Endothelial cell of umbilical vein (primary cell): Measurements from ENCODE around the gene HDAC11.

Source experiments
- CTCF ChIP-seq, 2 donors: IDR thresholded peaks; 1 replicate in 1 of 2; 2 replicates in 1 of 2; pipeline ENCODE4 v1.5.1; 2011; ENCODE audit warnings: low read length in 2 of 2, mild to moderate bottlenecking in 2 of 2, moderate library complexity in 2 of 2, control low read depth in 1 of 2, inconsistent platforms in 1 of 2, low read depth in 1 of 2; ENCODE audit not compliant: insufficient read depth in 1 of 2; ENCODE audit errors: extremely low read depth in 1 of 2
- JUN ChIP-seq: IDR thresholded peaks from 2 replicates; pipeline ENCODE4 v1.6.1; 2011; ENCODE audit warnings: borderline replicate concordance, low read depth; ENCODE audit not compliant: insufficient read length, insufficient read depth
- POLR2A ChIP-seq: IDR thresholded peaks from 2 replicates; pipeline ENCODE4 v1.6.1; 2012; ENCODE audit warnings: low read depth, mild to moderate bottlenecking, control low read depth, low read length
- POLR2AphosphoS5 ChIP-seq: IDR thresholded peaks from 2 replicates; pipeline ENCODE4 v1.6.1; 2012; ENCODE audit warnings: low read depth, mild to moderate bottlenecking, control low read depth, low read length, moderate library complexity; ENCODE audit not compliant: insufficient read depth

DNA sequence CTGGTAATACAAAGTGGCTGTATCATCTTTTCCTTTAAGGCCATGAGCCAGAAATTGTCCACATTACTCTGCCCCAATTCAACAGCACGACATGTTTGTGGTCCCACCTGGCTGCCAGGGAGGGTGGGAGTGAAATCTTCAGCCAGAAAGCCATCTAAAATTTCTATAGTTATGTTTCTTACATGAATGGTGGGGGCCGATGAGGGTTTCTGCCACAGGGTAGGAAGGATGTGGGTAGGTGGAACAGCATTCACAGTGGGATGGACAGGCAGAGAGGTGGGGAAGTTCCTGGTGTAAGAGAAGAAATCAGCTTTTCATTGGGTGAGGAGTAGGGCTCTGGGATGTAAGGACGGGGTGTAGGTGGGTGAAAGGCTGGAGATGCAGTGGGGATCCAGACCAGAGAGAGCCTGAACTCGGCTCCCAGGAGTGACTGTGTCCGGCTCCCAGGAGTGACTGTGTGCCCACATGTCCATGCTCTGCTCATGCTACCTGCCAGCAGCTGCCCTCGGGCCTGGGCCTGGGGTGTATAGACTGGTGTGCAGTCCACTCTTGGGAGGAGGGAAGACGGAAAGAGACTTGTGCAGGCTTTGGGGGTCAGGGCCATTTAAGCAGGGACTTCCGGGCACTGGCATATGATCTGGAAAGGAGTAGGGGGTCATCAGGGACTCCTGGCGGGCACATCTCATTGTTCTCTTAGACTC is 65.0 kb downstream of the HDAC11 start:
- TF ChIP-seq CTCF (IDR thresholded peaks at IDR 0.05; ENCODE audit: extremely low read depth in 1 of 2, insufficient read depth in 1 of 2, low read depth in 1 of 2, low read length in 2 of 2) (no peak), JUN (no peak), POLR2A (no peak), POLR2AphosphoS5 (no peak)
